GM11168 (cell line): ENCODE results near the gene WBP1.

Experiments
- in situ Hi-C: fragments of 300-500 bp; cut with MboI; formaldehyde crosslinking; loops from one replicate; pipeline ENCODE4 v1.12.0; 2022; ENCODE audit warnings: low sequenced_read_pairs; ENCODE audit not compliant: unreplicated experiment

The WBP1 gene

GRCh38 chr2:74501335-74502071 is 43.3 kb downstream of the WBP1 start:
- in situ Hi-C loops: no loop called here

- in situ Hi-C loops: no loop called here
Measured at GRCh38 chr2:74502147-74502719, 44.0 kb downstream of the WBP1 start.

GRCh38 chr2:74502720-74503505 is 44.7 kb downstream of the WBP1 start:
- in situ Hi-C loops: no loop called here

GRCh38 chr2:74503506-74504475 is 45.6 kb downstream of the WBP1 start:
- in situ Hi-C loops: no loop called here

- in situ Hi-C loops: no loop called here
Measured at GRCh38 chr2:74504591-74504990, 46.4 kb downstream of the WBP1 start.

- in situ Hi-C loops: no loop called here
Measured at GRCh38 chr2:74505448-74506246, 47.4 kb downstream of the WBP1 start.

GRCh38 chr2:74507145-74507925 is 49.1 kb downstream of the WBP1 start, which contains the start of gene PCGF1:
TSS of gene PCGF1 (minus strand) at chr2:74507695. CDS start at chr2:74507668, 27 bp downstream.
- in situ Hi-C loops: no loop called here

- in situ Hi-C loops: no loop called here
Measured at GRCh38 chr2:74507926-74508520, 49.8 kb downstream of the WBP1 start.

GRCh38 chr2:74510272-74510671 is 52.0 kb downstream of the WBP1 start:
- in situ Hi-C loops: no loop called here
